ENCODE measurements around the gene CTSL.

Gene CTSL

DNA sequence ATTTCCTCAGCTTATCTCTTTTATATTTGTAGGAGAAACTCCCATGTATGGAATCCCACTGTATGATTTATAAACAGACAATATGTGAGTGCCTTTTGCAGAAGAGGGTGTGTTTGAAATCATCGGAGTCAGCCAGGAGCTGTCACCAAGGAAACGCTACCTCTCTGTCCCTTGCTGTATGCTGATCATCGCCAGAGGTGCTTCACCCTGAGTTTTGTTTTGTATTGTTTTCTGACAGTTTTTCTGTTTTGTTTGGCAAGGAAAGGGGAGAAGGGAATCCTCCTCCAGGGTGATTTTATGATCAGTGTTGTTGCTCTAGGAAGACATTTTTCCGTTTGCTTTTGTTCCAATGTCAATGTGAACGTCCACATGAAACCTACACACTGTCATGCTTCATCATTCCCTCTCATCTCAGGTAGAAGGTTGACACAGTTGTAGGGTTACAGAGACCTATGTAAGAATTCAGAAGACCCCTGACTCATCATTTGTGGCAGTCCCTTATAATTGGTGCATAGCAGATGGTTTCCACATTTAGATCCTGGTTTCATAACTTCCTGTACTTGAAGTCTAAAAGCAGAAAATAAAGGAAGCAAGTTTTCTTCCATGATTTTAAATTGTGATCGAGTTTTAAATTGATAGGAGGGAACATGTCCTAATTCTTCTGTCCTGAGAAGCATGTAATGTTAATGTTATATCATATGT lies 18.0 kb upstream of the CTSL start:
- no peaks in the 10 kb centered on the region for H3K9me2 ChIP-seq (replicated peaks; ENCODE audit: insufficient read depth, low read length)
- H3F3A ChIP-seq (ENCODE audit: insufficient read depth) = no peaks in the 10 kb centered on the region
- no peak overlapping the region for H2AFZ ChIP-seq (ENCODE audit: low read depth, low read length, severe bottlenecking)
- H3K27me3 ChIP-seq (ENCODE audit: low read length) = no peaks in the 10 kb centered on the region
- H4K20me1 ChIP-seq (ENCODE audit: low read depth, low read length) = no peaks in the 10 kb centered on the region
- no peaks in the 10 kb centered on the region for H3K9me3 ChIP-seq (ENCODE audit: insufficient read depth, low read length)
- no peak overlapping the region for H3K9ac ChIP-seq (ENCODE audit: low read length)
- no peaks in the 10 kb centered on the region for H3K36me3 ChIP-seq (ENCODE audit: low read length)
- no peak overlapping the region for H3K27ac ChIP-seq (ENCODE audit: low read depth, low read length)
- H3K4me3 ChIP-seq (ENCODE audit: insufficient read depth, low read length, poor library complexity, severe bottlenecking) = no peak overlapping the region
- no peak overlapping the region for H3K4me2 ChIP-seq (ENCODE audit: low read depth, low read length, poor library complexity, severe bottlenecking)
- H3K79me2 ChIP-seq (ENCODE audit: insufficient read depth, low read length) = no peaks in the 10 kb centered on the region
- TF ChIP-seq, protein P1, sequence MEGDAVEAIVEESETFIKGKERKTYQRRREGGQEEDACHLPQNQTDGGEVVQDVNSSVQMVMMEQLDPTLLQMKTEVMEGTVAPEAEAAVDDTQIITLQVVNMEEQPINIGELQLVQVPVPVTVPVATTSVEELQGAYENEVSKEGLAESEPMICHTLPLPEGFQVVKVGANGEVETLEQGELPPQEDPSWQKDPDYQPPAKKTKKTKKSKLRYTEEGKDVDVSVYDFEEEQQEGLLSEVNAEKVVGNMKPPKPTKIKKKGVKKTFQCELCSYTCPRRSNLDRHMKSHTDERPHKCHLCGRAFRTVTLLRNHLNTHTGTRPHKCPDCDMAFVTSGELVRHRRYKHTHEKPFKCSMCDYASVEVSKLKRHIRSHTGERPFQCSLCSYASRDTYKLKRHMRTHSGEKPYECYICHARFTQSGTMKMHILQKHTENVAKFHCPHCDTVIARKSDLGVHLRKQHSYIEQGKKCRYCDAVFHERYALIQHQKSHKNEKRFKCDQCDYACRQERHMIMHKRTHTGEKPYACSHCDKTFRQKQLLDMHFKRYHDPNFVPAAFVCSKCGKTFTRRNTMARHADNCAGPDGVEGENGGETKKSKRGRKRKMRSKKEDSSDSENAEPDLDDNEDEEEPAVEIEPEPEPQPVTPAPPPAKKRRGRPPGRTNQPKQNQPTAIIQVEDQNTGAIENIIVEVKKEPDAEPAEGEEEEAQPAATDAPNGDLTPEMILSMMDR (IDR thresholded peaks at IDR 0.05; ENCODE audit: insufficient read depth, low read length, poor library complexity, severe bottlenecking) = no peak
- TF ChIP-seq EZH2phosphoT487 (conservative IDR thresholded peaks at IDR 0.05; ENCODE audit: low read length) = no peak

DNA sequence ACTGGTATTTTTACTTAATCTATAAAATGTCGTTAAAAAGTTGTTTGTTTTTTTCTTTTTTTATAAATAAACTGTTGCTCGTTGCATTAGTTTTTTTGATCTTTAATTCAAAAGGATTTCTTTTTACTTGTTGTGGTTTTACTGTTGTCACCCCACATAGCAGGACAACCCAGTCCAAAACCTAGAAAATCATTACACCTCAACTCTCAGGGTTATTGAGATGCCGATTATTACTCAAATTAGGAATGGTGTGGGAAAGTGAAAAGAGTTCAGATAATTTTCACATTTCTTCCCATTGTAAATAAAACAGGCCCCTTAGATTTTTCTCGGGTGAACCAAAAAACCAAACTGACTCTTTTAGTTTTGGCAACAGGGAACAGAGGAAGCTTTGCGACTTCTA lies 17.4 kb upstream of the CTSL start:
- H3K9ac ChIP-seq (ENCODE audit: low read length) = no peak overlapping the region
- H3F3A ChIP-seq (ENCODE audit: insufficient read depth) = no peaks in the 10 kb centered on the region
- H3K79me2 ChIP-seq (ENCODE audit: insufficient read depth, low read length) = no peaks in the 10 kb centered on the region
- no peaks in the 10 kb centered on the region for H3K36me3 ChIP-seq (ENCODE audit: low read length)
- H3K4me2 ChIP-seq (ENCODE audit: low read depth, low read length, poor library complexity, severe bottlenecking) = no peak overlapping the region
- no peaks in the 10 kb centered on the region for H4K20me1 ChIP-seq (ENCODE audit: low read depth, low read length)
- H3K4me3 ChIP-seq (ENCODE audit: insufficient read depth, low read length, poor library complexity, severe bottlenecking) = no peak overlapping the region
- no peak overlapping the region for H3K27ac ChIP-seq (ENCODE audit: low read depth, low read length)
- no peak overlapping the region for H2AFZ ChIP-seq (ENCODE audit: low read depth, low read length, severe bottlenecking)
- H3K9me2 ChIP-seq (replicated peaks; ENCODE audit: insufficient read depth, low read length) = no peaks in the 10 kb centered on the region
- H3K27me3 ChIP-seq (ENCODE audit: low read length) = no peaks in the 10 kb centered on the region
- TF ChIP-seq, protein P1 (IDR thresholded peaks at IDR 0.05; ENCODE audit: insufficient read depth, low read length, poor library complexity, severe bottlenecking) = no peak
- no peak for TF ChIP-seq EZH2phosphoT487 (conservative IDR thresholded peaks at IDR 0.05; ENCODE audit: low read length)
- no peaks in the 10 kb centered on the region for H3K9me3 ChIP-seq (ENCODE audit: insufficient read depth, low read length)

DNA sequence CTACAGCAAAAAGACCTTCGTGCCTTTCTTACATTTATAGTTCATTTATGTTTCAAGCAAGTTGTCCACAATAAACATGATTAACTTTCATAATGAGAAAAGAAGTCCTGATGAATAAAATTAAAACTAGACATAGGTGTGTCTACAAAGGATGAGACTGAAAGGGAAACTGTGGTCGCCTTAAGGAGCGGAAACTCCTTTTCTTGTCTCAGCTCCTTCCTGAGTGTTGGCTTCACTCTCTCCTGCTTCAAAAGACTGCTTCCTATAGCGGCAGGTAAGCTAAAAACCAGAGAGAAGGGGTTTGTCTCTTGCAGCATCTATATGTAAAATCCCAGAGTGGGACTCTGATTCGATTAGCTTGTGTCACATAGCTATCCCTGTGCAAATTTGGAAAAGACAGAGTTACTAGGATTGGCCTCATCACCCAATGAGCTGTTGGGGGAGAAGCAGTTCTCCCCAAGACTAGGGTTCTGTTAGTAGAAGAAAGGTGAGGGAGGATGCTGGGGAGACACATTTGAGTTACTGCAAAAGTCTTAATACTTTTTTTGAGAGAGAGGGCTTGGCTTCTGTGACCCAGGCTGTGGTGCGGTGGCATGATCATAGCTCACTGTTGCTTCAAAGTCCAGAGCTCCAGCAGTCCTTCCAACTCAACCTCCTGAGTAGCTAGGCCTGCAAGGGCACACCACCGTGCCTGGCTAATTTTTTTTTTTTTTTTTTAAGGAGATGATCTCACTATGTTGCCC lies 16.8 kb upstream of the CTSL start:
- TF ChIP-seq, protein P1 (IDR thresholded peaks at IDR 0.05; ENCODE audit: insufficient read depth, low read length, poor library complexity, severe bottlenecking) = no peak
- TF ChIP-seq EZH2phosphoT487 (conservative IDR thresholded peaks at IDR 0.05; ENCODE audit: low read length) = no peak
- H3K36me3 ChIP-seq (ENCODE audit: low read length) = no peaks in the 10 kb centered on the region
- no peaks in the 10 kb centered on the region for H3K79me2 ChIP-seq (ENCODE audit: insufficient read depth, low read length)
- no peak overlapping the region for H3K4me3 ChIP-seq (ENCODE audit: insufficient read depth, low read length, poor library complexity, severe bottlenecking)
- no peaks in the 10 kb centered on the region for H3K27me3 ChIP-seq (ENCODE audit: low read length)
- H3K9me3 ChIP-seq (ENCODE audit: insufficient read depth, low read length) = no peaks in the 10 kb centered on the region
- H2AFZ ChIP-seq (ENCODE audit: low read depth, low read length, severe bottlenecking) = no peak overlapping the region
- no peak overlapping the region for H3K4me2 ChIP-seq (ENCODE audit: low read depth, low read length, poor library complexity, severe bottlenecking)
- H3K9ac ChIP-seq (ENCODE audit: low read length) = no peak overlapping the region
- no peak overlapping the region for H3K27ac ChIP-seq (ENCODE audit: low read depth, low read length)
- no peaks in the 10 kb centered on the region for H4K20me1 ChIP-seq (ENCODE audit: low read depth, low read length)
- no peaks in the 10 kb centered on the region for H3K9me2 ChIP-seq (replicated peaks; ENCODE audit: insufficient read depth, low read length)
- H3F3A ChIP-seq (ENCODE audit: insufficient read depth) = no peaks in the 10 kb centered on the region
